ENCODE measurements around the gene RALGPS1.

DNA sequence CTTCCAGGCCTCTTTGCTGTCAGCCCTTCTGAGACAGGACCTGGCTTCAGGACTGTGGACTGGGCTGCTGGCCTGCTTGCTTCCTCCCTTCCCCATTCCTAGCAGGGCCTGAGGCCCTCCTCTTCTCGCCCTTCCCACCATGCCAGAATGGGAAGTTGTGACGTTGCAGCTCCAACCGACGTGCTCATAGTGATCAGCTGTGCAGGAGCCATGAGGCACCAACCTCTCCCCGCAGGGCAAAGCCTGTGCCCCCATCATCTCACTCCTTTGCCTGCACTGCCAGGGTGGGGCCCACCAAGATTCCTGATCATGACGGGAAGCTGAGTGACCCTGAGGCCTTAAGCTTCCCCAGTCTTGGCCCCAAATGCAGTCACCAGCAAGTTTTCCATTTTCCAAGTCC is 304.9 kb downstream of the RALGPS1 start:
- no peak for TF ChIP-seq EZH2phosphoT487 (IDR thresholded peaks at IDR 0.05; ENCODE audit: low read depth)
- TF ChIP-seq, protein P1, sequence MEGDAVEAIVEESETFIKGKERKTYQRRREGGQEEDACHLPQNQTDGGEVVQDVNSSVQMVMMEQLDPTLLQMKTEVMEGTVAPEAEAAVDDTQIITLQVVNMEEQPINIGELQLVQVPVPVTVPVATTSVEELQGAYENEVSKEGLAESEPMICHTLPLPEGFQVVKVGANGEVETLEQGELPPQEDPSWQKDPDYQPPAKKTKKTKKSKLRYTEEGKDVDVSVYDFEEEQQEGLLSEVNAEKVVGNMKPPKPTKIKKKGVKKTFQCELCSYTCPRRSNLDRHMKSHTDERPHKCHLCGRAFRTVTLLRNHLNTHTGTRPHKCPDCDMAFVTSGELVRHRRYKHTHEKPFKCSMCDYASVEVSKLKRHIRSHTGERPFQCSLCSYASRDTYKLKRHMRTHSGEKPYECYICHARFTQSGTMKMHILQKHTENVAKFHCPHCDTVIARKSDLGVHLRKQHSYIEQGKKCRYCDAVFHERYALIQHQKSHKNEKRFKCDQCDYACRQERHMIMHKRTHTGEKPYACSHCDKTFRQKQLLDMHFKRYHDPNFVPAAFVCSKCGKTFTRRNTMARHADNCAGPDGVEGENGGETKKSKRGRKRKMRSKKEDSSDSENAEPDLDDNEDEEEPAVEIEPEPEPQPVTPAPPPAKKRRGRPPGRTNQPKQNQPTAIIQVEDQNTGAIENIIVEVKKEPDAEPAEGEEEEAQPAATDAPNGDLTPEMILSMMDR (IDR thresholded peaks at IDR 0.05; ENCODE audit: low read depth, low read length) = no peak

Measured in OCI-LY3 (cell line).